ENCODE measurements around the gene PDIA5. TPM values are rescaled to one million over a fixed set of nuclear protein-coding genes. Genes with fewer than 3 reads are reported as not detected.

Gene PDIA5
- total and polyA plus RNA-seq, 8 donors, result 19.8 to 29.3 (median 25.7) TPM

- H3K4me1 ChIP-seq, result peaks cover 30 to 32% (median 30%) of the 10 kb centered on the region in 3 donors
- H3K27ac ChIP-seq, result no peak overlapping the region
- no peak for TF ChIP-seq CTCF (IDR thresholded peaks at IDR 0.05)
- FAIRE-seq (no peak), DNase-seq (peak in 1 of 6 donors; percentile 38), ATAC-seq (no peak)
- peaks cover 0 to 15% (median 3%) of the 10 kb centered on the region in 3 donors for H3K36me3 ChIP-seq
- no peaks in the 10 kb centered on the region for H3K9me3 ChIP-seq
- intact Hi-C loops (cut with DNase I), result no loop called here
- 95 to 97% methylated on average over 8 of the region's 8 CpGs for WGBS, 2 donors
- no peak overlapping the region for H3K4me3 ChIP-seq
- H3K27me3 ChIP-seq, result no peaks in the 10 kb centered on the region
Measured at GRCh38 chr3:123093696-123094095, 26.9 kb downstream of the PDIA5 start.

- no peak for TF ChIP-seq CTCF (IDR thresholded peaks at IDR 0.05)
- ATAC-seq, result no peak
- intact Hi-C loops (cut with DNase I), result no loop called here
- Histone ChIP-seq H3K9me3 (no peaks in the 10 kb centered on the region), H3K27me3 (no peaks in the 10 kb centered on the region), H3K36me3 (peaks cover 0 to 15% (median 3%) of the 10 kb centered on the region in 3 donors), H3K4me1 (peaks cover 22 to 24% (median 22%) of the 10 kb centered on the region in 3 donors), H3K4me3 (no peak overlapping the region), H3K27ac (no peak overlapping the region)
- no peak for FAIRE-seq
- 91 to 93% methylated on average over 15 of the region's 15 CpGs for WGBS, 2 donors
- no peak for DNase-seq
Measured at GRCh38 chr3:123094516-123095313, 27.9 kb downstream of the PDIA5 start.

- H3K27me3 ChIP-seq, result no peaks in the 10 kb centered on the region
- intact Hi-C loops (cut with DNase I), result no loop called here
- FAIRE-seq, result no peak
- H3K4me3 ChIP-seq, result no peak overlapping the region
- H3K4me1 ChIP-seq, result peaks cover 8 to 17% (median 10%) of the 10 kb centered on the region in 3 donors
- DNase-seq, result peak in 1 of 6 donors; percentile 9
- TF ChIP-seq CTCF (IDR thresholded peaks at IDR 0.05), result no peak
- no peak for ATAC-seq
- peaks cover 0 to 24% (median 3%) of the 10 kb centered on the region in 3 donors for H3K36me3 ChIP-seq
- H3K27ac ChIP-seq, result no peak overlapping the region
- 95 to 98% methylated on average over 9 of the region's 9 CpGs for WGBS, 2 donors
- no peaks in the 10 kb centered on the region for H3K9me3 ChIP-seq
Measured at GRCh38 chr3:123096126-123096525, 29.3 kb downstream of the PDIA5 start.

- intact Hi-C loops (cut with DNase I), result no loop called here
- peaks cover 8 to 17% (median 10%) of the 10 kb centered on the region in 3 donors for H3K4me1 ChIP-seq
- H3K27ac ChIP-seq, result no peak overlapping the region
- ATAC-seq, result peak; percentile 72 to 81 (median 76)
- 22 to 29% methylated on average over 11 of the region's 11 CpGs for WGBS, 2 donors
- peak; percentile 29 to 80 (median 70) for DNase-seq
- H3K27me3 ChIP-seq, result no peaks in the 10 kb centered on the region
- TF ChIP-seq CTCF (IDR thresholded peaks at IDR 0.05), result no peak
- peaks cover 0 to 24% (median 3%) of the 10 kb centered on the region in 3 donors for H3K36me3 ChIP-seq
- no peak overlapping the region for H3K4me3 ChIP-seq
- H3K9me3 ChIP-seq, result no peaks in the 10 kb centered on the region
- FAIRE-seq, result no peak
Measured at GRCh38 chr3:123096731-123097130, 29.9 kb downstream of the PDIA5 start.
